Mesothelial cell of epicardium (in vitro differentiated cells): Measurements from ENCODE around the gene MEN1. TPM values are rescaled to one million over a fixed set of nuclear protein-coding genes. Genes with fewer than 3 reads are reported as not detected.

Experiments used
- DNase-seq, 2 experiments: peaks; one replicate each; pipeline ENCODE4 v3.0.0; 2021; ENCODE audit warnings: low spot score in 2 of 2; ENCODE audit not compliant: unreplicated experiment in 2 of 2
- H3K27ac Mint-ChIP-seq: 2 replicates; pipeline ENCODE4 v1.8.0; 2021; ENCODE audit warnings: mixed read lengths
- H3K27me3 Mint-ChIP-seq: 2 replicates; pipeline ENCODE4 v1.8.0; 2021; ENCODE audit warnings: low read depth, mixed read lengths
- H3K36me3 Mint-ChIP-seq: 2 replicates; pipeline ENCODE4 v1.8.0; 2021; ENCODE audit warnings: mixed read lengths
- H3K4me1 Mint-ChIP-seq: 2 replicates; pipeline ENCODE4 v1.8.0; 2021; ENCODE audit warnings: mixed read lengths
- H3K4me3 Mint-ChIP-seq: 2 replicates; pipeline ENCODE4 v1.8.0; 2021; ENCODE audit warnings: mild to moderate bottlenecking, moderate library complexity, mixed read lengths
- H3K9me3 Mint-ChIP-seq: 2 replicates; pipeline ENCODE4 v1.8.0; 2021; ENCODE audit warnings: mixed read lengths
- CTCF ChIP-seq: fragments of 200-600 bp; sonication (generic); IDR thresholded peaks from one replicate; pipeline ENCODE4 v1.5.0; 2021; ENCODE audit warnings: antibody characterized with exemption; ENCODE audit not compliant: unreplicated experiment
- total RNA-seq: library from RNA; stranded (reverse); gene quantifications from 3 replicates; pipeline ENCODE4 v1.2.1, GENCODE V29; 2021

MEN1 gene
- total RNA-seq, 1 donor from 2014 or later: 45.4 TPM

- no peak for DNase-seq
- Mint-ChIP-seq H3K27ac (peak overlapping the region; percentile 39), H3K9me3 (no peaks in the 10 kb centered on the region), H3K4me1 (peaks cover 1% of the 10 kb centered on the region), H3K36me3 (peaks cover 12% of the 10 kb centered on the region), H3K4me3 (no peak overlapping the region), H3K27me3 (no peaks in the 10 kb centered on the region)
- TF ChIP-seq CTCF: no peak
Measured at GRCh38 chr11:64855596-64856304, 45.4 kb upstream of the MEN1 start.

- DNase-seq: no peak
- H3K4me3 Mint-ChIP-seq: no peak overlapping the region
Measured at GRCh38 chr11:64854534-64855502, 44.5 kb upstream of the MEN1 start.

GRCh38 chr11:64854157-64854533, 43.8 kb upstream of the MEN1 start:
- no peaks in the 10 kb centered on the region for H3K27me3 Mint-ChIP-seq
- no peaks in the 10 kb centered on the region for H3K9me3 Mint-ChIP-seq
- peaks cover 9% of the 10 kb centered on the region for H3K36me3 Mint-ChIP-seq
- no peak for DNase-seq
- no peak for TF ChIP-seq CTCF
- H3K27ac Mint-ChIP-seq: no peak overlapping the region
- H3K4me1 Mint-ChIP-seq: peaks cover 1% of the 10 kb centered on the region
- H3K4me3 Mint-ChIP-seq: no peak overlapping the region

More at GRCh38 chr11:64854534-64855502, 44.5 kb upstream of the MEN1 start:
- TF ChIP-seq CTCF: no peak
- Mint-ChIP-seq H3K27me3 (no peaks in the 10 kb centered on the region), H3K27ac (peak overlapping the region; percentile 39), H3K4me1 (peaks cover 1% of the 10 kb centered on the region), H3K9me3 (no peaks in the 10 kb centered on the region), H3K36me3 (peaks cover 9% of the 10 kb centered on the region)

GRCh38 chr11:64853709-64854108, 43.4 kb upstream of the MEN1 start:
- peaks cover 1% of the 10 kb centered on the region for H3K4me1 Mint-ChIP-seq
- no peaks in the 10 kb centered on the region for H3K27me3 Mint-ChIP-seq
- no peak for TF ChIP-seq CTCF
- no peak overlapping the region for H3K27ac Mint-ChIP-seq
- no peak overlapping the region for H3K4me3 Mint-ChIP-seq
- no peaks in the 10 kb centered on the region for H3K9me3 Mint-ChIP-seq
- H3K36me3 Mint-ChIP-seq: peaks cover 9% of the 10 kb centered on the region
- DNase-seq: no peak

- no peaks in the 10 kb centered on the region for H3K27me3 Mint-ChIP-seq
- H3K9me3 Mint-ChIP-seq: no peaks in the 10 kb centered on the region
- no peak for TF ChIP-seq CTCF
- H3K27ac Mint-ChIP-seq: no peak overlapping the region
- H3K4me1 Mint-ChIP-seq: peaks cover 5% of the 10 kb centered on the region
- H3K4me3 Mint-ChIP-seq: no peak overlapping the region
- no peak for DNase-seq
- H3K36me3 Mint-ChIP-seq: peaks cover 9% of the 10 kb centered on the region
Measured at GRCh38 chr11:64852804-64853509, 42.6 kb upstream of the MEN1 start.
